Activated B cell treated with CpG ODN at 0.5 μM for 24 hours (primary cell): ENCODE results near the gene ALDH3B1. TPM values are rescaled to one million over a fixed set of nuclear protein-coding genes. Genes with fewer than 3 reads are reported as not detected.

ENCODE experiments used
- ATAC-seq: fragments of 200-7000 bp; cut with Tn5 transposase; one replicate; pipeline ENCODE4 v1.10.0; 2021; ENCODE audit warnings: low read depth, mild to moderate bottlenecking, moderate library complexity
- CTCF ChIA-PET: fragments of 350-600 bp; sonication (Branson Sonifier 250); formaldehyde crosslinking; loops from one replicate; lab custom pipeline; 2021; ENCODE audit warnings: antibody characterized with exemption; lab: Charles Lee
- POLR2A ChIA-PET: fragments of 350-600 bp; sonication (Branson Sonifier 250); formaldehyde crosslinking; loops from one replicate; lab custom pipeline; 2021; ENCODE audit warnings: antibody characterized with exemption; lab: Charles Lee
- DNase-seq: peaks from one replicate; pipeline ENCODE4 v3.0.0; 2022
- H3K27ac Mint-ChIP-seq: one replicate; pipeline ENCODE4 v1.8.0; 2020; ENCODE audit warnings: mixed read lengths
- H3K27me3 Mint-ChIP-seq: one replicate; pipeline ENCODE4 v1.8.0; 2021; ENCODE audit warnings: mixed read lengths
- H3K36me3 Mint-ChIP-seq: one replicate; pipeline ENCODE4 v1.8.0; 2021; ENCODE audit warnings: low read depth, mixed read lengths
- H3K4me1 Mint-ChIP-seq: one replicate; pipeline ENCODE4 v1.8.0; 2021; ENCODE audit warnings: mixed read lengths
- H3K4me3 Mint-ChIP-seq: one replicate; pipeline ENCODE4 v1.8.0; 2020; ENCODE audit warnings: mild to moderate bottlenecking, mixed read lengths
- H3K9me3 Mint-ChIP-seq: one replicate; pipeline ENCODE4 v1.8.0; 2020; ENCODE audit warnings: mixed read lengths
- CTCF ChIP-seq: fragments of 200-600 bp; IDR thresholded peaks from one replicate; pipeline ENCODE4 v1.8.0; 2022; ENCODE audit warnings: antibody characterized with exemption, mild to moderate bottlenecking
- intact Hi-C: fragments of 100-400 bp; cut with micrococcal nuclease; formaldehyde crosslinking; loops from one replicate; pipeline ENCODE4 v1.15.1; 2024
- total RNA-seq: library from RNA; stranded (reverse); gene quantifications from 2 replicates; pipeline ENCODE4 v1.2.3, GENCODE V29; 2022

Gene ALDH3B1
- total RNA-seq, 1 donor from 2014 or later, result 0.53 TPM

GRCh38 chr11:68033708-68034045, 23.6 kb downstream of the ALDH3B1 start:
- intact Hi-C loops, result loop anchor here (5.0 kb wide), 1 partner anchor 339 kb away; no protein-coding TSS in a partner anchor
- no peak for TF ChIP-seq CTCF
- H3K9me3 Mint-ChIP-seq, result no peaks in the 10 kb centered on the region
- CTCF ChIA-PET, result no interaction called here
- H3K4me3 Mint-ChIP-seq, result no peak overlapping the region
- peaks cover 16% of the 10 kb centered on the region for H3K36me3 Mint-ChIP-seq
- DNase-seq (no peak), ATAC-seq (no peak)
- POLR2A ChIA-PET, result interaction anchor here (0.8 kb wide), 2 partner anchors 12 to 87 kb away, joined by 3 read pairs; no protein-coding TSS in a partner anchor
- H3K4me1 Mint-ChIP-seq, result peaks cover 36% of the 10 kb centered on the region
- no peaks in the 10 kb centered on the region for H3K27me3 Mint-ChIP-seq
- no peak overlapping the region for H3K27ac Mint-ChIP-seq

GRCh38 chr11:68035266-68035876, 25.2 kb downstream of the ALDH3B1 start:
- no peak for TF ChIP-seq CTCF
- DNase-seq, result no peak
- Mint-ChIP-seq H3K4me1 (peaks cover 41% of the 10 kb centered on the region), H3K36me3 (peaks cover 14% of the 10 kb centered on the region), H3K27me3 (no peaks in the 10 kb centered on the region), H3K27ac (no peak overlapping the region), H3K4me3 (no peak overlapping the region), H3K9me3 (no peaks in the 10 kb centered on the region)
- ChIA-PET CTCF (no interaction called here), POLR2A (interaction anchor here (0.7 kb wide), 1 partner anchor 10 kb away, joined by 3 read pairs; no protein-coding TSS in a partner anchor)
- no peak for ATAC-seq
- intact Hi-C loops, result no loop called here

- CTCF ChIA-PET, result no interaction called here
- no peak overlapping the region for H3K4me3 Mint-ChIP-seq
- ATAC-seq, result no peak
- no peaks in the 10 kb centered on the region for H3K27me3 Mint-ChIP-seq
- POLR2A ChIA-PET, result interaction anchor here (0.7 kb wide), 1 partner anchor 9 kb away, joined by 3 read pairs; no protein-coding TSS in a partner anchor
- no peak overlapping the region for H3K27ac Mint-ChIP-seq
- intact Hi-C loops, result no loop called here
- no peaks in the 10 kb centered on the region for H3K9me3 Mint-ChIP-seq
- peaks cover 39% of the 10 kb centered on the region for H3K4me1 Mint-ChIP-seq
- DNase-seq, result no peak
- H3K36me3 Mint-ChIP-seq, result peaks cover 14% of the 10 kb centered on the region
- no peak for TF ChIP-seq CTCF
These were observed 26.1 kb downstream of the ALDH3B1 start for GRCh38 chr11:68036141-68036716.

GRCh38 chr11:68036717-68037239, 26.7 kb downstream of the ALDH3B1 start:
- peaks cover 38% of the 10 kb centered on the region for H3K4me1 Mint-ChIP-seq
- TF ChIP-seq CTCF, result no peak
- H3K9me3 Mint-ChIP-seq, result no peaks in the 10 kb centered on the region
- ChIA-PET CTCF (interaction anchor here (1.1 kb wide), 1 partner anchor 169 kb away, joined by 3 read pairs; no protein-coding TSS in a partner anchor), POLR2A (interaction anchor here (0.6 kb wide), 1 partner anchor 10 kb away, joined by 3 read pairs; no protein-coding TSS in a partner anchor)
- intact Hi-C loops, result no loop called here
- no peak overlapping the region for H3K4me3 Mint-ChIP-seq
- ATAC-seq (no peak), DNase-seq (no peak)
- H3K27ac Mint-ChIP-seq, result peak overlapping the region; percentile 73
- H3K27me3 Mint-ChIP-seq, result no peaks in the 10 kb centered on the region
- H3K36me3 Mint-ChIP-seq, result peaks cover 17% of the 10 kb centered on the region
